PC-9 (cell line): ENCODE results near the gene SMARCA2. TPM values are rescaled to one million over a fixed set of nuclear protein-coding genes. Genes with fewer than 3 reads are reported as not detected.

Experiments
- BruUV-seq: library from RNA; stranded (reverse); fragments of 400-500 nt; replicated peaks from 2 replicates; lab custom pipeline; 2021; lab: Mats Ljungman, UMichigan
- CTCF ChIA-PET: fragments of 300-600 bp; sonication (Branson Sonifier 250); formaldehyde crosslinking; loops from one replicate; lab custom pipeline; 2022; ENCODE audit warnings: antibody characterized with exemption; lab: Charles Lee
- POLR2A ChIA-PET: fragments of 300-600 bp; sonication (Branson Sonifier 250); formaldehyde crosslinking; loops from one replicate; lab custom pipeline; 2022; ENCODE audit warnings: antibody characterized with exemption; ENCODE audit not compliant: unreplicated experiment; lab: Charles Lee
- DNase-seq, 2 experiments: peaks; one replicate each; pipeline versions ENCODE4 v3.0.0 to v3.0.0-alpha.2; 2015 to 2022; ENCODE audit warnings: mixed read lengths in 1 of 2
- H2AFZ ChIP-seq: fragments of 200-600 bp; sonication (generic); 2 replicates; pipeline ENCODE4 v1.8.1; 2017; ENCODE audit warnings: antibody characterized with exemption
- H3F3A ChIP-seq: fragments of 200-600 bp; sonication (generic); 2 replicates; pipeline ENCODE4 v1.8.1; 2017; ENCODE audit warnings: antibody characterized with exemption, mild to moderate bottlenecking, low read depth; ENCODE audit not compliant: insufficient read depth
- H3K27ac ChIP-seq: fragments of 200-600 bp; sonication (generic); 2 replicates; pipeline ENCODE4 v1.6.1; 2016; ENCODE audit warnings: mixed run types
- H3K27me3 ChIP-seq: fragments of 200-600 bp; sonication (generic); 2 replicates; pipeline ENCODE4 v1.6.1; 2016; ENCODE audit warnings: low read depth, mixed run types; ENCODE audit not compliant: insufficient read depth
- H3K36me3 ChIP-seq: fragments of 200-600 bp; sonication (generic); 2 replicates; pipeline ENCODE4 v1.6.1; 2016; ENCODE audit warnings: low read depth, mixed run types
- H3K4me1 ChIP-seq: fragments of 200-600 bp; sonication (generic); replicated peaks from 2 replicates; pipeline ENCODE4 v1.6.1; 2016; ENCODE audit warnings: mixed run types; ENCODE audit not compliant: insufficient read depth
- H3K4me2 ChIP-seq: fragments of 200-600 bp; sonication (generic); 2 replicates; pipeline ENCODE4 v1.6.1; 2017; ENCODE audit warnings: mixed run types
- H3K4me3 ChIP-seq: fragments of 200-600 bp; sonication (generic); 2 replicates; pipeline ENCODE4 v1.6.1; 2016; ENCODE audit warnings: mixed run types
- H3K79me2 ChIP-seq: fragments of 200-600 bp; sonication (generic); 2 replicates; pipeline ENCODE4 v1.6.1; 2017; ENCODE audit warnings: low read depth, mixed run types
- H3K9me2 ChIP-seq: fragments of 200-600 bp; sonication (generic); 2 replicates; pipeline ENCODE4 v1.8.1; 2017; ENCODE audit warnings: mild to moderate bottlenecking; ENCODE audit not compliant: insufficient read depth
- H3K9me3 ChIP-seq: fragments of 200-600 bp; sonication (generic); 2 replicates; pipeline ENCODE4 v1.8.1; 2016; ENCODE audit warnings: low read depth; ENCODE audit not compliant: insufficient read depth
- H4K20me1 ChIP-seq: fragments of 200-600 bp; sonication (generic); 2 replicates; pipeline ENCODE4 v1.8.1; 2017; ENCODE audit not compliant: insufficient read depth
- CTCF ChIP-seq: fragments of 200-600 bp; sonication (generic); conservative IDR thresholded peaks from 2 replicates; pipeline ENCODE4 v1.6.1; 2017; ENCODE audit warnings: mixed run types, antibody characterized with exemption, mild to moderate bottlenecking, moderate library complexity
- EZH2 ChIP-seq: fragments of 200-600 bp; sonication (generic); IDR thresholded peaks from 2 replicates; pipeline ENCODE4 v1.8.0; 2017; ENCODE audit warnings: antibody characterized with exemption, low read depth
- intact Hi-C: fragments of 100-400 bp; cut with micrococcal nuclease; formaldehyde crosslinking; loops from one replicate; pipeline ENCODE4 v1.10.0; 2022; ENCODE audit not compliant: unreplicated experiment
- total RNA-seq: library from RNA; stranded (reverse); gene quantifications from 2 replicates; pipeline ENCODE4 v1.2.3, GENCODE V29; 2021

SMARCA2 gene
- total RNA-seq, 1 experiment from 2014 or later = 29.3 TPM

- H3K4me1 ChIP-seq = no peaks in the 10 kb centered on the region
- H4K20me1 ChIP-seq = no peaks in the 10 kb centered on the region
- no TSS peak for BruUV-seq
- DNase-seq = peak in 1 of 2 experiments; percentile 2
- H3K9me2 ChIP-seq = no peaks in the 10 kb centered on the region
- intact Hi-C loops = no loop called here
- TF ChIP-seq CTCF = peak; percentile 25; the same call in 1 of the 2 replicates
- no peak for TF ChIP-seq EZH2
- H3F3A ChIP-seq = no peaks in the 10 kb centered on the region
- ChIA-PET POLR2A (no interaction called here), CTCF (no interaction called here)
- H2AFZ ChIP-seq = no peak overlapping the region
- no peaks in the 10 kb centered on the region for H3K79me2 ChIP-seq
- H3K4me2 ChIP-seq = no peak overlapping the region
- no peaks in the 10 kb centered on the region for H3K36me3 ChIP-seq
- H3K27ac ChIP-seq = no peak overlapping the region
- H3K27me3 ChIP-seq = no peaks in the 10 kb centered on the region
- H3K4me3 ChIP-seq = no peak overlapping the region
- H3K9me3 ChIP-seq = no peaks in the 10 kb centered on the region
Measured at GRCh38 chr9:2120926-2121689, 106.0 kb downstream of the SMARCA2 start.

- POLR2A ChIA-PET = no interaction called here
- CTCF ChIA-PET = interaction anchor here (0.6 to 0.7 kb wide), 3 partner anchors 33 to 1836 kb away, joined by 3 to 20 read pairs (median 3); no protein-coding TSS in a partner anchor
Measured at GRCh38 chr9:2122299-2122698, 107.2 kb downstream of the SMARCA2 start.

GRCh38 chr9:2125906-2126305, 110.8 kb downstream of the SMARCA2 start:
- Histone ChIP-seq H3F3A (no peaks in the 10 kb centered on the region), H3K9me3 (no peaks in the 10 kb centered on the region), H3K79me2 (no peaks in the 10 kb centered on the region), H3K36me3 (no peaks in the 10 kb centered on the region), H3K4me1 (no peaks in the 10 kb centered on the region), H3K4me3 (no peak overlapping the region), H4K20me1 (no peaks in the 10 kb centered on the region), H3K27me3 (no peaks in the 10 kb centered on the region), H2AFZ (no peak overlapping the region), H3K27ac (no peak overlapping the region), H3K9me2 (no peaks in the 10 kb centered on the region), H3K4me2 (no peak overlapping the region)
- ChIA-PET CTCF (interaction anchor here (0.6 kb wide), 1 partner anchor 21 kb away, joined by 7 read pairs; no protein-coding TSS in a partner anchor), POLR2A (no interaction called here)
- intact Hi-C loops = no loop called here
- BruUV-seq = no TSS peak
- no peak for DNase-seq
- TF ChIP-seq CTCF = no peak
- TF ChIP-seq EZH2 = no peak

More at GRCh38 chr9:2122299-2122698, 107.2 kb downstream of the SMARCA2 start:
- H3K4me1 ChIP-seq = no peaks in the 10 kb centered on the region
- H3K4me3 ChIP-seq = no peak overlapping the region
- H3K36me3 ChIP-seq = no peaks in the 10 kb centered on the region
- H3K27ac ChIP-seq = no peak overlapping the region
- no TSS peak for BruUV-seq
- no peak overlapping the region for H2AFZ ChIP-seq
- H3K4me2 ChIP-seq = no peak overlapping the region
- no peak for DNase-seq
- H3K9me2 ChIP-seq = no peaks in the 10 kb centered on the region
- H3K9me3 ChIP-seq = no peaks in the 10 kb centered on the region
- no peaks in the 10 kb centered on the region for H4K20me1 ChIP-seq
- TF ChIP-seq EZH2 (no peak), CTCF (no peak)
- no peaks in the 10 kb centered on the region for H3F3A ChIP-seq
- H3K79me2 ChIP-seq = no peaks in the 10 kb centered on the region
- intact Hi-C loops = no loop called here
- no peaks in the 10 kb centered on the region for H3K27me3 ChIP-seq
